ENCODE measurements around the gene G0S2.
"Not testable (repeated sequence)": the region's sequence is repeated elsewhere in the genome, so short reads cannot be mapped to it uniquely, and the experiment has no call there.

Gene G0S2

GRCh38 chr1:209678981-209679539 is 3.8 kb downstream of the G0S2 start:
- no peak for DNase-seq (ENCODE audit: low spot score)

- no peak for DNase-seq (ENCODE audit: low spot score)
Observed at GRCh38 chr1:209685821-209686220, 10.6 kb downstream of the G0S2 start.

GRCh38 chr1:209686322-209686721 is 11.1 kb downstream of the G0S2 start:
- no peak for DNase-seq (ENCODE audit: low spot score)

GRCh38 chr1:209688746-209689234 is 13.6 kb downstream of the G0S2 start:
- no peak for DNase-seq (ENCODE audit: low spot score)

- DNase-seq (ENCODE audit: low spot score): no peak
Observed at GRCh38 chr1:209689477-209689876, 14.3 kb downstream of the G0S2 start.

GRCh38 chr1:209691237-209691636 is 16.0 kb downstream of the G0S2 start:
- DNase-seq (ENCODE audit: low spot score): no peak

- no peak for DNase-seq (ENCODE audit: low spot score)
Observed at GRCh38 chr1:209692296-209692695, 17.1 kb downstream of the G0S2 start.

GRCh38 chr1:209692745-209693504 is 17.7 kb downstream of the G0S2 start:
- peak; percentile 18 for DNase-seq (ENCODE audit: low spot score)

- no peak for DNase-seq (ENCODE audit: low spot score)
Observed at GRCh38 chr1:209696673-209697072, 21.5 kb downstream of the G0S2 start.

GRCh38 chr1:209697126-209697525 is 21.9 kb downstream of the G0S2 start:
- DNase-seq (ENCODE audit: low spot score): no peak

GRCh38 chr1:209700686-209701085 is 25.5 kb downstream of the G0S2 start:
- DNase-seq (ENCODE audit: low spot score): not testable (repeated sequence)

GRCh38 chr1:209702832-209703231 is 27.6 kb downstream of the G0S2 start:
- no peak for DNase-seq (ENCODE audit: low spot score)

GRCh38 chr1:209703834-209704504 is 28.8 kb downstream of the G0S2 start:
- DNase-seq (ENCODE audit: low spot score): no peak

- no peak for DNase-seq (ENCODE audit: low spot score)
Observed at GRCh38 chr1:209704584-209704983, 29.4 kb downstream of the G0S2 start, which contains the start of gene HSD11B1. TSS of gene HSD11B1 (plus strand) at chr1:209704846. CDS start at chr1:209704943, 97 bp downstream.

GRCh38 chr1:209705033-209705598 is 29.9 kb downstream of the G0S2 start:
- no peak for DNase-seq (ENCODE audit: low spot score)

- no peak for DNase-seq (ENCODE audit: low spot score)
Observed at GRCh38 chr1:209706622-209707021, 31.4 kb downstream of the G0S2 start.

GRCh38 chr1:209707308-209707707 is 32.1 kb downstream of the G0S2 start:
- no peak for DNase-seq (ENCODE audit: low spot score)

GRCh38 chr1:209708297-209708696 is 33.1 kb downstream of the G0S2 start:
- DNase-seq (ENCODE audit: low spot score): no peak

GRCh38 chr1:209710093-209710492 is 34.9 kb downstream of the G0S2 start:
- DNase-seq (ENCODE audit: low spot score): no peak

- DNase-seq (ENCODE audit: low spot score): no peak
Observed at GRCh38 chr1:209710847-209711246, 35.6 kb downstream of the G0S2 start.

- DNase-seq (ENCODE audit: low spot score): no peak
Observed at GRCh38 chr1:209714338-209714737, 39.1 kb downstream of the G0S2 start.

- DNase-seq (ENCODE audit: low spot score): no peak
Observed at GRCh38 chr1:209715314-209715713, 40.1 kb downstream of the G0S2 start.

GRCh38 chr1:209717818-209718217 is 42.6 kb downstream of the G0S2 start:
- DNase-seq (ENCODE audit: low spot score): no peak
